GM21723 (cell line): ENCODE measurements around the gene ZBTB7C.

ENCODE experiments used
- ATAC-seq: cut with Tn5 transposase; IDR thresholded peaks from one replicate; pipeline ENCODE4 v1.9.1; 2021; ENCODE audit warnings: mild to moderate bottlenecking, moderate library complexity; ENCODE audit not compliant: unreplicated experiment

ZBTB7C gene

DNA sequence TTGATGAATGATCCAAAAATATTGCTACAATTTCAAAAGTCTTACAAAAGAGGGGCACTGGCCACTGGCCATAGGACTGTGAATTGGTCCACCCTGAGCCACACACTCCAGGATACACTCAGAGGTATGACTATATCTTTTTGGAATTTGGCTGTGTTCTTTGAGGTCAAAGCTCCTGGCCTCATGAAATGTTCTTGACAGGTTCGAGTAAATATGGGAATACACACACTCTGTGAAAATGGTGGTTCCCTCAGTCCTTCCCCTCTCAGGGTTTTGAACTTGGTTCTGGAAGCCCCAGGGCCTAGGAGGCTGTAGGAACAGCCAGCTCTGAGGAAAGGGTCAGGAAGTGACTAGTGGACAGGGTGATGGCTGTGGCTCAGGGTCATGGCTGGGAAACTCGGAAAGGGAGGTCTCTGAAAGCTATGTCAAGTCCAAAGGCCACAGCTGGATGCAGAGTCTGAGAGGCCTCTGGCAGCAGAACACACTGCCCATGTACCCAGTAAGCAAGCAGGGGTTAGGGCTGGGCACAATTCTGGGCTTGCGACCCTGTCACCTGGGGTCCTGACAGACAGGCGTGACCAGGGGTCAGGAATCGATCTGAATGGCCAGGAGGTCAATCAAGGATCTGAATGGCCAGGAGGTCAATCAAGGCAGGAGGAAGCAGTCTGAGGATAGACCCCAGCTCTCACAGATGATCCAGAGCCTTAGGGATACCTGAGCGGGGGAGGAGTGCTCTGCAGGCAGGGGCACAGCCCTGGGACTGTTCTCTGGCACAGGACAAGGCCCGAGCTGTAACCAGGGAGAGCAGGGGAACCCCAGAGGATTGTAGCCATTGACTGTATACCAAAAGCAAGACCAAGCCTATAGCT lies 255.3 kb downstream of the ZBTB7C start:
- no peak for ATAC-seq

DNA sequence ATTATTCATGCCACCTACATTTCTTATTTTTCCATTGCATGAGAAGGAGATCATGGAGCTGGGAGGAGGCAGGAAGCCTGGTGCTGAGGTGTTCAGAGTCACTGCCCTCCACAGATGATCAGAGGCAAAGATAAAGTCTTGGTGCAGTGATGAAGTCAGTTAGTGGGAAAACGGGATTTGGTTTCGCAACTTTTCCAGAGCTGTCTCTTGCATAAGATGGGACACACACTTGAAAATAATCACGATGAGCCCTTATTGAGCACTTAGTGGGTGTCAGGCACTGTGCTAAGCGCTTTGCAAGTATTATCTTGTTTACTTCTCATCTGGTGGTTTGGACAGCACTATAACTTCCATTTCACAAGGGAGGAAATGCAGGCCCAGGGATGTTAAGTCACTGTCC lies 256.6 kb downstream of the ZBTB7C start:
- no peak for ATAC-seq

- ATAC-seq: no peak
Observed at GRCh38 chr18:48151421-48152065, 257.6 kb downstream of the ZBTB7C start.

- no peak for ATAC-seq
Observed at GRCh38 chr18:48149020-48149685, 260.0 kb downstream of the ZBTB7C start.

DNA sequence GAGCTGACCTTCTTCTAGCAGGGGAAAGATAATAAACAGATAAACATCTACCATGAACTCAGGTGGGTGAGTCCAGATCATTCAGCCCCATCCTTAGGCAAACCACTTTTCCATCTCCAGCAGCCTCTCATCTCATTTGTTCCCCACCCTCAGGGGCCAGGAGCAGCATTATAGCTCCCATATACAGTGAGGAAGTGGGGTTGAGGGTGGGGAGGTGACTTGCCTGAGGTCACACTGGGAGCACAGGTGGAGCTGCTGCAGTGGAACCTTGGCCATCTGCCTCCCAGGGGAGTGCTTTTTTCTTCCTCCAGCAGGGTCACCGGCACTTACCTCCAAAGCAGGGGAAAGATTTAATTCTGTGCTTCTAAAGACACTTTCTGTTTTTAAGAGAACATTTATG lies 266.2 kb downstream of the ZBTB7C start:
- ATAC-seq: no peak

GRCh38 chr18:48142353-48142752 lies 266.8 kb downstream of the ZBTB7C start:
- ATAC-seq: no peak

GRCh38 chr18:48140731-48141130 lies 268.5 kb downstream of the ZBTB7C start:
- ATAC-seq: no peak

DNA sequence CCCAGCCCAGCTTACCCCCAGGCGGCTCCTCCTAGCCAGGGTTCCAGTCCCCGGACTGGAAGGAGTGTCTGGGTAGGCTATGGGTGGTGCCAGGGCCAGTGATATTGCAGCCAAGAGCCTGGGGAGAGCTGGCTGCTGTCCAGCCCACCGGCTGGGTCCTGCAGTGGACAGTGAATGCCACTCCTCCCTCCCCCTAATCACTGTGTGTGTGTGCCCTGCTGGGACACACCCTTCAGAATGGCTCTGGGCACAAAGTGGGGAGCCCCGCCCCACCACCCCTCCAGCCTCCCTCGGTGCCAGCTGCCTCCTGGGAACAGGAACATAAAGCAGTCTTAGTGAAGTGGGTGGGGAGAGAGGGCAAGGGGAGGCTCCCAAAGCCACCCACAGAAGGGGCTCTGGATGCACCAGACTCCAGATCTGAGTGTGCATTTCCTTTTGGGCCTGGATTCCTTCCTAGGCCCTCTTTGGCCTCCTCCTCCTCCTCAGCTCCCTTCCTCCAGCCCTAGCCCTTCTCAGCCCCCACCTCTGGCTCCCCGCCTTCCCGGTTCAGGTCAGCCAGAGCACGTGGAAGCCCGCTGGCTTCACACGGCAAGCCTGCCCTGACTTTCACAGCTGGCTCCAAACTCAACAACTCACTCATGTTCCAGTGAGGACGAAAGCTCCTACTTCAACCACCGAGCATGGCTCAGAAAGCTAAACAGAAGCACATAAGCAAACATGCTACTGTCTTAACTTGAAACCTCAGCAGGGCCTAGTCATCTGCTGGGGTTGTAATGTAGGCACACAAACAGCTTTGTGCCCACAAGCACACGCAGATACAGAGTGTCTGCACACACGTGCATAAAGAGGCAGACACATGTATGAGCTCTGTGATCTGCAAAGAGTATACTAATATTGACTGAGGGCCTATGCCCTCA lies 269.5 kb downstream of the ZBTB7C start:
- ATAC-seq: no peak

DNA sequence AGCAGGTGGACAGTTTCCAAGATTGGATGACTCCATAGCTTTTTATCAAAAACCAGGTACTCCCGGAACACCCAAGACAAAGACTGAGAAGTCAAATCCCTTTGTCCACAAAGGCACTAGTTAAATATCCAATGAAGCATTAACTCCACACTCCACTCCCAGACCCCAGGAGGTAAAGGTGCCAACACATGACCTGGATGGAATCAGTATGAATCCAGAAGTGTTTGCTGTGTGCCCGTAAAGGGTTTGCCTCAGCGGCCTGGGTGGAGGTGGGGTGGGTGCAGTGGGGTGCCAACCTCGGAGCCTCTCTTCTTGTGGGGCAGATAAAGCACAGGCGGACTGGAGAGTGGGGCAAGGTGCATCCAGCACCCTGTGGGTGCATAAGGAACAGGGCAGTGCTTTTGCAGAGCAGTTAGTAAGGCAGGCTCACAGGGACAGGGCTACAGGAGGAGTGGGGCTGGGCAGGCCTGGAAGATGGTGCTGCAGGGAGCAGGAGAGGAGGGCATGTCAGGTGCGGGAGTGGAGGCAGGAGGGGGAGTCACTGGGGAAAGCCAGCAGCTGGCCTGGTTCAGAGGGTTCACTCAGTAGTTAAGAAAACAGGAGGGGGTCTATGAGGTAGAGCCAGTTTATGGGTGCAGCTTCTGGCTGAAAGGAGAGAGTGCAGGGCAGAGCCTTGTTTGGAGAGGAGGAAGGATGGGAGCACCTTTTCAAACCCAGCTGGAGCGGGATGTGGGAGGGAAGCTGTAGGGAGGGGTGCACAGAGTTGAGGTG lies 270.3 kb downstream of the ZBTB7C start:
- ATAC-seq: no peak

GRCh38 chr18:48138210-48138609 lies 271.0 kb downstream of the ZBTB7C start:
- ATAC-seq: no peak

DNA sequence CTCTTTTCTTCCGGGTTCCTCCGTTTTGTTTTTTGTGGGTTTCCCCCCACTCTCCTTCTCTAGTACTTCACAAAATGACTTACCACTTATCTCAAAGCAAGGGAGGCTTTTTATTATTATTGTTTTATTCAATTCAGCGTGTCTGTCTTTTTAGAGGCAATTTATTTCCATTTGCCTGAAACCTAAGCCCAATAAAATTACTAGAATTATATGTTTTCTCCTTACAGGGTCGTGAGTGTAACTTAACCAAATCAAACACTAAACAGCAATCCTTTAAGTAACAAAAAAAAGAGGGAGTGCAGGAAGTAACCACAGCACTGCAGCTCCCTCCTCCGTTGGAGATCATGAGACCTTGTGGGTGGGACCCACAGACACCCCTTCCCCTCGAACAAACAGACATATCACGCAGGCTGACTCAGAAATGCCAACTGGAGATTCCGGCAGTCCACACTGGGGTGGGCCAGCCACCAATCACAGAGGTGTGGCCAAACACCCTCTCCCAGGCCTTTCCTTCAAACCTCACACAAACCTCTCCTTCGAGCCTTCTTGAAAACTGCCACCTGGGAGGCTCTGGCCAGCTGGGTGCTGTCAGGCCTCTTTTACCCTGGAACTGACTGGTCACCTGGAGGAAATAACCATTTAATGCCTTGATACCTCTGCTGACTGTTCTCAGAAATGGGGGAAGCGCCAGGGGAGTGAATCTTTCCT lies 271.7 kb downstream of the ZBTB7C start:
- ATAC-seq: no peak

GRCh38 chr18:48136827-48137373 lies 272.3 kb downstream of the ZBTB7C start:
- no peak for ATAC-seq

DNA sequence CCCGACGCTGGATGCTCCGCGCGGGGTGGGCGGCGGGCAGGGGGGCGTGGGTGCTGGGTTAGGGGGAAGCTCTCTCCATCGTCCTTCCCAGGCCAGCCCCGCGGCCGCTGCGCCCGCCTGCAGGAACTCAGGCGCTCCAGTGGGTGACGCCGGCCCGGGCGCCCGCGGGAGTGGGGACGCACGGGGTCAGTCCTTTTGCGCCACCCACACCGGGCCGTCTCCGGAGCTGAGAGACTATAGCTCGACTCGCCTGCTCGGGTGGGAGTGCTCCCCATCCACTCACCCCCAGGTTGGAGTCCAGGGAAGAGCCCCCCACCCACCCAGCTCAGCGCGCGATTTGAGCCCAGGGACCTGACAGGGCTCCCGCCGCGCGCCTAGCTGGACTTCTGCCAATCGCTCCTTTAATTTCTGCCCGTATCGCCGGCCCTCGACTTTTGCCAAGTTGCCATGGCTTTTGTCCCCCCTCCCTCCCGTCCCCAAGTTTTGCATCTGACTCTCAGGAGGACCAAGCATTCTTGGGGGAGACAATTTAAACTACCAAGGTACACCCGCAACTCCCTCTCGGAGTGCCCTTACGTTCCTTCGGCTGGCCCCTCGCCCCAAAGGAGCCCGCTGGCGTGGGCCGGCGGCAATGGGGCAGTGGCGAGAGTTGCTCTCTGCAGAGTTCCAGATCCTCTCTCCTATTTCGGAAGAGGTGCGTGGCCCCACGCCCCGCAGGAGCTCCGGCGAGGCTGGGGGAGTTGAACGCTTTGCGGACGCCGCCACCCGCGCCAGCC lies 272.9 kb downstream of the ZBTB7C start:
- ATAC-seq: no peak

- ATAC-seq: no peak
Observed at GRCh38 chr18:48135436-48135966, 273.7 kb downstream of the ZBTB7C start.

DNA sequence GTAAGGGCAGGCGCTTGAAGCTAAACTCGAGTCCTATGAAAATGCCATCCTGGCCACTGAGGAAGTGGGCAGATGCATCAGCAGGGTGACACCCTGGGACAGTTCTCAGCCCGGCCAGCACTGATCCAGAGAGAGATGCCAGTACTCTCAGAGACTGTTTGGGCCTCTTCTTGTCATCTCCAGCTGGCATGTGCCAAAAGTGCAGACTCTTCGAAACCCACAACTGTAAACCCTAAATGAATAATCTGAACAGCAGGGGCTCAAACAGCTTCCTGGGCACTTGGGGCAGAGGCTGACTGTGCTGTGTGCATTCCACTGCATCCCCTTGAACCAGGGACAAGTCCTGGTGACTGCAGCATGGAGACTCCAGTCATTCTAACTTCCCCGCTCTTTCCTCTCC lies 274.6 kb downstream of the ZBTB7C start:
- no peak for ATAC-seq

DNA sequence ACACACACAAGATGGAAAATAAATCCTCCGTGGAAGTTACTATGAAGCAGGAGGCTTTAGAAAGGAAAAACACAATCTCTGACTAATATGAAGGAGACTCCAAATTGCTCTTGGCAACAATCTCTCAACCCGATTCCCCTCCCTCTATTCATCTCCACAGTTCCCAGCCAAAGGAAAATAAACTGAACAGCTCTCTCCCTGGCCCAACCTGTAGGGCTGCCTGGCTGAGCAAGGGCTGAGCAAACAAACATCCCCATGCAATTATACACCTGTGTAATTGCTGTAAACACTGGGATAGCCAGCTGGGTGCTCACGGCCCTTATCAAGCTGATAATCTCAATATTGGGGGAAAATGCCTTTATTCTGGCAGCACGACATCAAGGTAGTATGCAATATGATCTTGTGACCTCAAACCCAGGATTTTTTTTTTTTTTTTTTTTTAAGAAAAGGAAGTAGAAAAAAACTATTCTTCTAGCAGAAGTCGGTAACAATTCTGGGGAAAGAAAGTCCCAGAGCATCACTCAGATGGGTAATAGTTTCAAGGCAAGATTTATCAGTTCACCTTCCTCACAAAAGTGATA lies 275.4 kb downstream of the ZBTB7C start:
- ATAC-seq: no peak

DNA sequence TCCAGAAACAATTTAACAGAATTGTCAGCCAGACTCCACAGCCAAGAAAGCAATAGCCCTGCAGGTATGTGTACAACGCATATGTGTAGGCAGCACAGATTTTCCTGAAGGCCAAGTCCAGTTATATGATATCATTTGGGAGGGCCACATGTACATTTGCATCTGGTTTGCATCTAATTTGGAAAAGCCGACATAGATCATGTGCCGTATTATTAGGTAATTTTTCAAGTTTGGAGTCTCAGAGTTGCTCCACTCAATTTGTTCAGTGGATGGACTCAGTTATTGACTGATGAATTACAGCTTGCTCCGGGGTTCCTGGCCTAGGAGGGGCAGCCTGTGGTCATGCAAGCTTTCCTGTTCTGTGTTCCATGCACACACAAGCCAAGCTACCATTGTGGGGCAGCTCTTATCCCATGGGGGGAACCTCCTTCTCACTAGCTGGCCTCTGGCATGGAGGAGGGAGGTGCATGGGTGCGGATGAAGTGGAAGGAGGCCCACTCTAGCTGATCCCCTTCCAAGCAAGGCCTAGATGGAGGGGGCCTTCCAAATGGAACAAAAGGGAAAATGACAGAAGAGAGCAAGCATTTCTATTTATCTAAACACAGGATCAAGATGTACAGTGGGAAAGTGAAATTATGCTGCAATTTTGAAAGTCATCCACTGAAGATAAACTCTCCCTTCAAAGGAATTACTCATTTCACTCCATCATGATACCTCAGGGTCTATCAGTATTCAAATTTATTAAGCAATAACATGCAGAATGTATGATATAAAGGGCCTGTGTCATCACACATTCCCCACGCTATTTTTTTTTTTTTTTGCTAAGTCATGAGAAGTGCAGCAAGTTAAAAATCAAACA lies 276.2 kb downstream of the ZBTB7C start:
- ATAC-seq: no peak
